Activated CD4-positive, alpha-beta T cell treated with anti-CD3 and anti-CD28 coated beads for 1 hour (primary cell): ENCODE results near the gene HTRA2.

Source experiments
- DNase-seq: peaks from one replicate; pipeline ENCODE4 v3.0.0-alpha.2; 2020

The HTRA2 gene

GRCh38 chr2:74566076-74566753 is 36.5 kb downstream of the HTRA2 start:
- no peak for DNase-seq

- no peak for DNase-seq
Observed at GRCh38 chr2:74566754-74567085, 37.0 kb downstream of the HTRA2 start.

- no peak for DNase-seq
Observed at GRCh38 chr2:74567881-74568280, 38.1 kb downstream of the HTRA2 start.

GRCh38 chr2:74569686-74570085 is 40.0 kb downstream of the HTRA2 start:
- no peak for DNase-seq

- no peak for DNase-seq
Observed at GRCh38 chr2:74571058-74571457, 41.3 kb downstream of the HTRA2 start.

GRCh38 chr2:74572178-74572925 is 42.6 kb downstream of the HTRA2 start:
- DNase-seq = no peak

GRCh38 chr2:74573747-74574562 is 44.2 kb downstream of the HTRA2 start:
- DNase-seq = no peak

- DNase-seq = no peak
Observed at GRCh38 chr2:74575320-74575719, 45.6 kb downstream of the HTRA2 start.

GRCh38 chr2:74576211-74576862 is 46.6 kb downstream of the HTRA2 start:
- no peak for DNase-seq

- DNase-seq = no peak
Observed at GRCh38 chr2:74576863-74577229, 47.1 kb downstream of the HTRA2 start.

GRCh38 chr2:74577448-74577847 is 47.7 kb downstream of the HTRA2 start:
- DNase-seq = no peak

GRCh38 chr2:74578408-74578807 is 48.7 kb downstream of the HTRA2 start:
- DNase-seq = no peak

GRCh38 chr2:74581463-74581862 is 51.7 kb downstream of the HTRA2 start:
- DNase-seq = no peak

GRCh38 chr2:74582184-74582583 is 52.5 kb downstream of the HTRA2 start:
- no peak for DNase-seq
